ENCODE data around the gene GDF9.

GDF9 gene

DNA sequence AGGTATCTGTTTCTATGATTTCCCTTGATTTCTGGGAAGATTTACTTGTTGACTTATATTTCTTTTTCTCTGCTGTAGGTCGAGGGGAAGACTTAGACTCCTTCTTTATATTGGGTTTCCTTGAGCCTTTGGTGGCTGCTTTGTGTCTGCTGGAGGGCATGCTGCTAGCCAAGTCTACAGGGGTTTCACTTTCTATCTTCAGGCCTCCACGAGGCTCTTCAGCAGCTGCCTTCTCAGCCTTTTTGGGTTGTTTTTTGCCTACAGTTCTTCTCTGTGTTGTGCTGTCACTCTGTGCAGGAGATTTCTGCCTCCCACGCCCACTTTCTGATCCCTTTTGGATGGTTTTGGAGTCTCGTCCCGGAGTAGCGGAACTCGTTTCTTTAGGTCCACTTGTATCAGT, 30.4 kb upstream of the GDF9 start:
- Histone ChIP-seq H2BK5ac (ENCODE audit: low read length) (no peak overlapping the region), H3K9ac (ENCODE audit: low read depth, low read length, poor library complexity) (no peak overlapping the region), H3K4me1 (ENCODE audit: control insufficient read depth in 2 of 2, insufficient read depth in 1 of 2, low read depth in 1 of 2, low read length in 2 of 2) (no peaks in the 10 kb centered on the region), H4K8ac (ENCODE audit: low read depth, low read length) (no peak overlapping the region), H2BK120ac (ENCODE audit: low read depth, low read length) (no peak overlapping the region), H2BK12ac (ENCODE audit: low read length) (no peak overlapping the region), H3K4me3 (ENCODE audit: low read length in 2 of 2) (no peak overlapping the region), H3K4me2 (ENCODE audit: insufficient read depth, low read length, poor library complexity, severe bottlenecking) (no peak overlapping the region), H3K4ac (ENCODE audit: low read length) (no peak overlapping the region), H3K18ac (ENCODE audit: low read length) (no peak overlapping the region), H3K23ac (ENCODE audit: low read depth, low read length, poor library complexity) (no peak overlapping the region), H2AK5ac (ENCODE audit: low read depth, low read length) (no peak overlapping the region), H3K27ac (replicated peaks; ENCODE audit: low read length) (no peak overlapping the region), H3K9me3 (replicated peaks in 1 of 2; ENCODE audit: control insufficient read depth in 2 of 2, insufficient read depth in 1 of 2, low read depth in 1 of 2, low read length in 2 of 2) (no peaks in the 10 kb centered on the region), H2BK15ac (ENCODE audit: low read length) (no peak overlapping the region), H3K14ac (ENCODE audit: low read length) (no peak overlapping the region), H4K91ac (ENCODE audit: low read depth, low read length, poor library complexity) (no peak overlapping the region), H3K79me1 (ENCODE audit: low read depth, low read length) (no peaks in the 10 kb centered on the region), H3K36me3 (replicated peaks in 1 of 2; ENCODE audit: control insufficient read depth in 2 of 2, insufficient read depth in 2 of 2, low read length in 2 of 2) (peaks cover 23 to 96% of the 10 kb centered on the region in 2 donors), H3K27me3 (ENCODE audit: control insufficient read depth in 3 of 3, insufficient read depth in 3 of 3, low read depth in 1 of 3, low read length in 3 of 3) (no peaks in the 10 kb centered on the region), H2AFZ (ENCODE audit: low read length) (no peak overlapping the region)
- WGBS, 2 donors (ENCODE audit: extremely low coverage in 2 of 2, insufficient read length in 2 of 2, insufficient replicate concordance in 1 of 2), result no CpG with 5 or more reads among the region's 7 CpGs
- DNase-seq (ENCODE audit: low spot score), result no peak

- H2BK12ac ChIP-seq (ENCODE audit: low read length), result no peak overlapping the region
- H3K4me3 ChIP-seq (ENCODE audit: low read length in 2 of 2), result no peak overlapping the region
- H3K4me2 ChIP-seq (ENCODE audit: insufficient read depth, low read length, poor library complexity, severe bottlenecking), result no peak overlapping the region
- WGBS, 2 donors (ENCODE audit: extremely low coverage in 2 of 2, insufficient read length in 2 of 2, insufficient replicate concordance in 1 of 2), result no CpG with 5 or more reads among the region's 4 CpGs
- H3K27me3 ChIP-seq (ENCODE audit: control insufficient read depth in 3 of 3, insufficient read depth in 3 of 3, low read depth in 1 of 3, low read length in 3 of 3), result no peaks in the 10 kb centered on the region
- no peak overlapping the region for H3K23ac ChIP-seq (ENCODE audit: low read depth, low read length, poor library complexity)
- DNase-seq (ENCODE audit: low spot score), result no peak
- no peak overlapping the region for H3K9ac ChIP-seq (ENCODE audit: low read depth, low read length, poor library complexity)
- no peak overlapping the region for H4K8ac ChIP-seq (ENCODE audit: low read depth, low read length)
- H2BK120ac ChIP-seq (ENCODE audit: low read depth, low read length), result no peak overlapping the region
- H3K14ac ChIP-seq (ENCODE audit: low read length), result no peak overlapping the region
- H2BK15ac ChIP-seq (ENCODE audit: low read length), result no peak overlapping the region
- H2AK5ac ChIP-seq (ENCODE audit: low read depth, low read length), result no peak overlapping the region
- no peaks in the 10 kb centered on the region for H3K4me1 ChIP-seq (ENCODE audit: control insufficient read depth in 2 of 2, insufficient read depth in 1 of 2, low read depth in 1 of 2, low read length in 2 of 2)
- H2AFZ ChIP-seq (ENCODE audit: low read length), result no peak overlapping the region
- H2BK5ac ChIP-seq (ENCODE audit: low read length), result no peak overlapping the region
- H3K79me1 ChIP-seq (ENCODE audit: low read depth, low read length), result no peaks in the 10 kb centered on the region
- H3K18ac ChIP-seq (ENCODE audit: low read length), result no peak overlapping the region
- no peak overlapping the region for H3K4ac ChIP-seq (ENCODE audit: low read length)
- no peaks in the 10 kb centered on the region for H3K9me3 ChIP-seq (replicated peaks in 1 of 2; ENCODE audit: control insufficient read depth in 2 of 2, insufficient read depth in 1 of 2, low read depth in 1 of 2, low read length in 2 of 2)
- no peak overlapping the region for H3K27ac ChIP-seq (replicated peaks; ENCODE audit: low read length)
- no peak overlapping the region for H4K91ac ChIP-seq (ENCODE audit: low read depth, low read length, poor library complexity)
- peaks cover 24 to 96% of the 10 kb centered on the region in 2 donors for H3K36me3 ChIP-seq (replicated peaks in 1 of 2; ENCODE audit: control insufficient read depth in 2 of 2, insufficient read depth in 2 of 2, low read length in 2 of 2)
These were observed 29.5 kb upstream of the GDF9 start for GRCh38 chr5:132895719-132896305.

- no peak overlapping the region for H4K8ac ChIP-seq (ENCODE audit: low read depth, low read length)
- H2BK15ac ChIP-seq (ENCODE audit: low read length), result no peak overlapping the region
- no peak for DNase-seq (ENCODE audit: low spot score)
- no peaks in the 10 kb centered on the region for H3K4me1 ChIP-seq (ENCODE audit: control insufficient read depth in 2 of 2, insufficient read depth in 1 of 2, low read depth in 1 of 2, low read length in 2 of 2)
- H3K79me1 ChIP-seq (ENCODE audit: low read depth, low read length), result no peaks in the 10 kb centered on the region
- H2BK120ac ChIP-seq (ENCODE audit: low read depth, low read length), result no peak overlapping the region
- H2AFZ ChIP-seq (ENCODE audit: low read length), result no peak overlapping the region
- H3K4me3 ChIP-seq (ENCODE audit: low read length in 2 of 2), result no peak overlapping the region
- H3K4me2 ChIP-seq (ENCODE audit: insufficient read depth, low read length, poor library complexity, severe bottlenecking), result no peak overlapping the region
- no CpG with 5 or more reads among the region's 4 CpGs for WGBS, 2 donors (ENCODE audit: extremely low coverage in 2 of 2, insufficient read length in 2 of 2, insufficient replicate concordance in 1 of 2)
- H3K9me3 ChIP-seq (replicated peaks in 1 of 2; ENCODE audit: control insufficient read depth in 2 of 2, insufficient read depth in 1 of 2, low read depth in 1 of 2, low read length in 2 of 2), result no peaks in the 10 kb centered on the region
- no peak overlapping the region for H3K23ac ChIP-seq (ENCODE audit: low read depth, low read length, poor library complexity)
- H3K4ac ChIP-seq (ENCODE audit: low read length), result no peak overlapping the region
- H3K36me3 ChIP-seq (replicated peaks in 1 of 2; ENCODE audit: control insufficient read depth in 2 of 2, insufficient read depth in 2 of 2, low read length in 2 of 2), result peaks cover 20 to 98% of the 10 kb centered on the region in 2 donors
- H3K27ac ChIP-seq (replicated peaks; ENCODE audit: low read length), result no peak overlapping the region
- H3K9ac ChIP-seq (ENCODE audit: low read depth, low read length, poor library complexity), result no peak overlapping the region
- H2BK5ac ChIP-seq (ENCODE audit: low read length), result no peak overlapping the region
- H3K18ac ChIP-seq (ENCODE audit: low read length), result no peak overlapping the region
- no peaks in the 10 kb centered on the region for H3K27me3 ChIP-seq (ENCODE audit: control insufficient read depth in 3 of 3, insufficient read depth in 3 of 3, low read depth in 1 of 3, low read length in 3 of 3)
- no peak overlapping the region for H4K91ac ChIP-seq (ENCODE audit: low read depth, low read length, poor library complexity)
- no peak overlapping the region for H2BK12ac ChIP-seq (ENCODE audit: low read length)
- H3K14ac ChIP-seq (ENCODE audit: low read length), result no peak overlapping the region
- no peak overlapping the region for H2AK5ac ChIP-seq (ENCODE audit: low read depth, low read length)
These were observed 24.5 kb upstream of the GDF9 start for GRCh38 chr5:132890817-132891216.

- no peak for DNase-seq (ENCODE audit: low spot score)
- H3K4me3 ChIP-seq (ENCODE audit: low read length in 2 of 2), result no peak overlapping the region
- no peak overlapping the region for H3K9ac ChIP-seq (ENCODE audit: low read depth, low read length, poor library complexity)
- no peak overlapping the region for H3K27ac ChIP-seq (replicated peaks; ENCODE audit: low read length)
- H2BK15ac ChIP-seq (ENCODE audit: low read length), result no peak overlapping the region
- peaks cover 18 to 95% of the 10 kb centered on the region in 2 donors for H3K36me3 ChIP-seq (replicated peaks in 1 of 2; ENCODE audit: control insufficient read depth in 2 of 2, insufficient read depth in 2 of 2, low read length in 2 of 2)
- H3K9me3 ChIP-seq (replicated peaks in 1 of 2; ENCODE audit: control insufficient read depth in 2 of 2, insufficient read depth in 1 of 2, low read depth in 1 of 2, low read length in 2 of 2), result no peaks in the 10 kb centered on the region
- no peak overlapping the region for H4K8ac ChIP-seq (ENCODE audit: low read depth, low read length)
- H3K18ac ChIP-seq (ENCODE audit: low read length), result no peak overlapping the region
- H3K4me2 ChIP-seq (ENCODE audit: insufficient read depth, low read length, poor library complexity, severe bottlenecking), result no peak overlapping the region
- no peak overlapping the region for H3K4ac ChIP-seq (ENCODE audit: low read length)
- H2BK12ac ChIP-seq (ENCODE audit: low read length), result no peak overlapping the region
- H3K4me1 ChIP-seq (ENCODE audit: control insufficient read depth in 2 of 2, insufficient read depth in 1 of 2, low read depth in 1 of 2, low read length in 2 of 2), result no peaks in the 10 kb centered on the region
- no peak overlapping the region for H2BK5ac ChIP-seq (ENCODE audit: low read length)
- H2AK5ac ChIP-seq (ENCODE audit: low read depth, low read length), result no peak overlapping the region
- H3K23ac ChIP-seq (ENCODE audit: low read depth, low read length, poor library complexity), result no peak overlapping the region
- no peaks in the 10 kb centered on the region for H3K27me3 ChIP-seq (ENCODE audit: control insufficient read depth in 3 of 3, insufficient read depth in 3 of 3, low read depth in 1 of 3, low read length in 3 of 3)
- H4K91ac ChIP-seq (ENCODE audit: low read depth, low read length, poor library complexity), result no peak overlapping the region
- no peaks in the 10 kb centered on the region for H3K79me1 ChIP-seq (ENCODE audit: low read depth, low read length)
- no peak overlapping the region for H3K14ac ChIP-seq (ENCODE audit: low read length)
- no peak overlapping the region for H2BK120ac ChIP-seq (ENCODE audit: low read depth, low read length)
- no peak overlapping the region for H2AFZ ChIP-seq (ENCODE audit: low read length)
These were observed 23.2 kb upstream of the GDF9 start for GRCh38 chr5:132889501-132889900.
